ENCODE measurements around the gene FNTB. TPM values are rescaled to one million over a fixed set of nuclear protein-coding genes. Genes with fewer than 3 reads are reported as not detected.
A peak's percentile ranks its signal among the peaks of the same experiment; 100 is the strongest.

FNTB gene
- total RNA-seq, 2 donors from 2014 or later = 23.5 to 46.2 TPM

DNA sequence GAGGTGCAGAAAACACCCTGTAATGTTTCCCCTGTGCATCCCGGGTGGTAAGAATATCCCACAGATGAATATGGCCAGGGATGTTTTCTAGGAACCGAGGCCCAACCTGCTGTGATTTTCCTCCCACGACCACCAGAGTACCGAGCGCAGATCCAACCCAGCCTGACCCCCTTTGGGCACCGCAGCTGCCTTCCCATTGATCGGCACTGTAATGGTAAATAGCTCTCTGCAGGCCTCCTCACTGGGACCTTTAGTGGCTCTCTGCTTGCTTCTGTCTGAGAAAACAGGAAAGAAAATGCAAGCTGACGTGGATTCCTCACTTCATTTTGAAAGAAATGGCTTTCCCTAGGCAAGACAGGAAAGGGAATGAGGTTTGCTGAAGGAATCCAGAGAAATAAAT lies 12.1 kb upstream of the FNTB start:
- H3K27me3 ChIP-seq (replicated peaks; ENCODE audit: insufficient read depth) = no peaks in the 10 kb centered on the region
- no peaks in the 10 kb centered on the region for H3K36me3 ChIP-seq
- H3K9me3 ChIP-seq = no peaks in the 10 kb centered on the region
- DNase-seq (ENCODE audit: low spot score) = no peak
- 77% methylated on average over 8 of the region's 8 CpGs for WGBS
- intact Hi-C loops (cut with DNase I) = no loop called here
- H3K4me3 ChIP-seq = no peak overlapping the region
- no peak overlapping the region for H3K27ac ChIP-seq
- no peaks in the 10 kb centered on the region for H3K4me1 ChIP-seq (replicated peaks)
- TF ChIP-seq, protein P1, sequence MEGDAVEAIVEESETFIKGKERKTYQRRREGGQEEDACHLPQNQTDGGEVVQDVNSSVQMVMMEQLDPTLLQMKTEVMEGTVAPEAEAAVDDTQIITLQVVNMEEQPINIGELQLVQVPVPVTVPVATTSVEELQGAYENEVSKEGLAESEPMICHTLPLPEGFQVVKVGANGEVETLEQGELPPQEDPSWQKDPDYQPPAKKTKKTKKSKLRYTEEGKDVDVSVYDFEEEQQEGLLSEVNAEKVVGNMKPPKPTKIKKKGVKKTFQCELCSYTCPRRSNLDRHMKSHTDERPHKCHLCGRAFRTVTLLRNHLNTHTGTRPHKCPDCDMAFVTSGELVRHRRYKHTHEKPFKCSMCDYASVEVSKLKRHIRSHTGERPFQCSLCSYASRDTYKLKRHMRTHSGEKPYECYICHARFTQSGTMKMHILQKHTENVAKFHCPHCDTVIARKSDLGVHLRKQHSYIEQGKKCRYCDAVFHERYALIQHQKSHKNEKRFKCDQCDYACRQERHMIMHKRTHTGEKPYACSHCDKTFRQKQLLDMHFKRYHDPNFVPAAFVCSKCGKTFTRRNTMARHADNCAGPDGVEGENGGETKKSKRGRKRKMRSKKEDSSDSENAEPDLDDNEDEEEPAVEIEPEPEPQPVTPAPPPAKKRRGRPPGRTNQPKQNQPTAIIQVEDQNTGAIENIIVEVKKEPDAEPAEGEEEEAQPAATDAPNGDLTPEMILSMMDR (IDR thresholded peaks at IDR 0.05) = no peak
- TF ChIP-seq POLR2AphosphoS5 (IDR thresholded peaks at IDR 0.05) = no peak
- TF ChIP-seq POLR2A (IDR thresholded peaks at IDR 0.05) = no peak

- intact Hi-C loops (cut with DNase I) = loop anchor here (5.0 kb wide), 1 partner anchor 157 kb away; no protein-coding TSS in a partner anchor
- DNase-seq (ENCODE audit: low spot score) = no peak
- Histone ChIP-seq H3K4me3 (no peak overlapping the region), H3K9me3 (no peaks in the 10 kb centered on the region), H3K27ac (no peak overlapping the region), H3K4me1 (replicated peaks) (no peaks in the 10 kb centered on the region), H3K36me3 (no peaks in the 10 kb centered on the region), H3K27me3 (replicated peaks; ENCODE audit: insufficient read depth) (no peaks in the 10 kb centered on the region)
- TF ChIP-seq POLR2AphosphoS5 (IDR thresholded peaks at IDR 0.05) (no peak), POLR2A (IDR thresholded peaks at IDR 0.05) (no peak)
- TF ChIP-seq, protein P1 (IDR thresholded peaks at IDR 0.05) = no peak
- WGBS = 78% methylated on average over 5 of the region's 5 CpGs
These were observed 7.2 kb upstream of the FNTB start for GRCh38 chr14:64979336-64980074.

DNA sequence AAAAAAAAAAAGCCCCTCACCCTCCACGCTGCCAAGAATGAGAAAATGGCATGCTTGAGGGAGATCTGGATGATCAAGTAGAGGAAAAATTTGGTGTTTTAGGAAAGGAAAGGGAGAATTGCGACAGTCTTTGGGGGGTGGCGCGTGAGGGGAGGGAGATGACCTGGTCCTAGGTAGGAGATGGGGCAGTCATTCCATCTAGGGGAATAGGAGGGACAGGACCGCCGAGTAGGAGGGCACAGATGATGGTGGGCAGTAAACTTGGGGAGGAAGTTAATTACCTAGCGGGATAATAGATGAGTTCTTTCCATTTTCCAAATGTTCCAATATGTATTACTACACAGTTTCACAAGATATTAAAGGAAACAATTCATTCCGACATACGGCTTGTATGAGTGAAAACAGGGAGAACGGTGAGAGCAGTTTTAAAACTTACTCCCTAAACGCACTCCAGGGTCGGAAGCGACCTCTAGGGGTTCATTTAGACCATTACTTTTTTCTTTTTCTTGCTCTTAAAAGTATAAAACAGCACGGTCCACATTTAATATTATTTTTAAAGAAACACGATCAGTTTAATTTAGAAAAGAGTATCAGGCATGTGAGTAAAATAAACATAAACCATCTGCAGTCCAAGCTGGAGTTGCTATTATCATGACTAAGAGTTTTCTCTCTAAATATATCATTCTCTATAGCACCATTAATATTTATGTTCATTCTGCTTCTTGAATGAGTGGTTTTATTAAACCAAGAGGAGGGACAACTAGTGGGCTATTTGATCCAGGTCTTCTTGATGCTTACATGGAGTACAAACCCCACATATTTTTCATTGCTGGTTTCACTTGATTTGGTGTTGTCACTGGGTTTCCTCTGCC lies 3.0 kb upstream of the FNTB start:
- no peak overlapping the region for H3K27ac ChIP-seq
- TF ChIP-seq POLR2A (IDR thresholded peaks at IDR 0.05) (no peak), POLR2AphosphoS5 (IDR thresholded peaks at IDR 0.05) (peak; percentile 20)
- TF ChIP-seq, protein P1 (IDR thresholded peaks at IDR 0.05) = peak in 3 of 4 experiments; percentile 44 to 72 (median 70)
- intact Hi-C loops (cut with DNase I) = loop anchor here (5.0 kb wide), 1 partner anchor 161 kb away; no protein-coding TSS in a partner anchor
- H3K27me3 ChIP-seq (replicated peaks; ENCODE audit: insufficient read depth) = no peaks in the 10 kb centered on the region
- H3K4me1 ChIP-seq (replicated peaks) = no peaks in the 10 kb centered on the region
- 5% methylated on average over 15 of the region's 15 CpGs for WGBS
- H3K36me3 ChIP-seq = no peaks in the 10 kb centered on the region
- H3K4me3 ChIP-seq = no peak overlapping the region
- H3K9me3 ChIP-seq = no peaks in the 10 kb centered on the region
- peak; percentile 43 for DNase-seq (ENCODE audit: low spot score)

- 0% methylated on average over 8 of the region's 8 CpGs for WGBS
- Histone ChIP-seq H3K4me1 (replicated peaks) (no peaks in the 10 kb centered on the region), H3K4me3 (peak overlapping the region; percentile 62 to 64), H3K27ac (peak overlapping the region; percentile 82 to 89), H3K9me3 (no peaks in the 10 kb centered on the region), H3K36me3 (no peaks in the 10 kb centered on the region), H3K27me3 (replicated peaks; ENCODE audit: insufficient read depth) (no peaks in the 10 kb centered on the region)
- intact Hi-C loops (cut with DNase I) = loop anchor here (2.0 to 5.0 kb wide), 3 partner anchors 115 to 425 kb away; partner anchors contain the start of genes FUT8 and MAX
- TF ChIP-seq, protein P1 (IDR thresholded peaks at IDR 0.05) = no peak
- no peak for TF ChIP-seq POLR2AphosphoS5 (IDR thresholded peaks at IDR 0.05)
- no peak for TF ChIP-seq POLR2A (IDR thresholded peaks at IDR 0.05)
- no peak for DNase-seq (ENCODE audit: low spot score)
These were observed 708 bp downstream of the FNTB start for GRCh38 chr14:64987438-64987767.
